Muscle of leg (tissue), 11 donors: Measurements from ENCODE around the gene ARHGEF37. TPM values are rescaled to one million over a fixed set of nuclear protein-coding genes. Genes with fewer than 3 reads are reported as not detected.

Experiments used
- DNase-seq: peaks from one replicate; pipeline ENCODE4 v3.0.0; 2013
- H3K27ac ChIP-seq: one replicate; pipeline ENCODE4 v1.5.1; 2013; ENCODE audit warnings: mild to moderate bottlenecking, low read length, control low read depth
- H3K27me3 ChIP-seq: one replicate; pipeline ENCODE4 v1.6.1; 2013; ENCODE audit warnings: low read length; ENCODE audit not compliant: control insufficient read depth, insufficient read depth
- H3K36me3 ChIP-seq: one replicate; pipeline ENCODE4 v1.6.1; 2013; ENCODE audit warnings: low read length; ENCODE audit not compliant: control insufficient read depth, insufficient read depth
- H3K4me1 ChIP-seq: one replicate; pipeline ENCODE4 v1.6.1; 2013; ENCODE audit warnings: low read length; ENCODE audit not compliant: control insufficient read depth, insufficient read depth
- H3K4me3 ChIP-seq: one replicate; pipeline ENCODE4 v1.5.1; 2013; ENCODE audit warnings: low read length, control low read depth
- H3K9me3 ChIP-seq: replicated peaks from 2 replicates; pipeline ENCODE4 v1.6.1; 2013; ENCODE audit warnings: low read depth, low read length; ENCODE audit not compliant: control insufficient read depth
- WGBS: methylation state at CpG from one replicate; pipeline ENCODE4 v1.1.5; 2013; ENCODE audit warnings: missing lambda C conversion rate; ENCODE audit not compliant: insufficient coverage; 5-methylcytosine and 5-hydroxymethylcytosine counted together
- polyA plus RNA-seq, 8 donors: library from polyadenylated mRNA; unstranded; fragments of 120-200 nt; gene quantifications; one replicate each; pipeline versions ENCODE4 v1.2.1 to v1.2.3, GENCODE V29; 2013; ENCODE audit warnings: inconsistent platforms in 1 of 8, low replicate concordance in 1 of 8; ENCODE audit not compliant: insufficient read length in 8 of 8, insufficient read depth in 1 of 8
- total RNA-seq: library from RNA; stranded (reverse); fragments of 120-200 nt; gene quantifications from one replicate; pipeline ENCODE4 v1.2.4, GENCODE V29; 2013

ARHGEF37 gene
- total and polyA plus RNA-seq, 9 donors, result 2.8 to 4.2 (median 3.7) TPM

- peaks cover 6% of the 10 kb centered on the region for H3K4me1 ChIP-seq
- WGBS, result 55% methylated on average over 8 of the region's 9 CpGs
Observed at GRCh38 chr5:149682532-149683075, 101.3 kb downstream of the ARHGEF37 start.

GRCh38 chr5:149683964-149684363 is 102.7 kb downstream of the ARHGEF37 start:
- no peak for DNase-seq
- Histone ChIP-seq H3K27me3 (peaks cover 7% of the 10 kb centered on the region), H3K9me3 (no peaks in the 10 kb centered on the region), H3K4me3 (no peak overlapping the region), H3K4me1 (peaks cover 6% of the 10 kb centered on the region), H3K27ac (no peak overlapping the region), H3K36me3 (no peaks in the 10 kb centered on the region)
- 94% methylated on average over 3 of the region's 6 CpGs for WGBS

More at GRCh38 chr5:149682532-149683075, 101.3 kb downstream of the ARHGEF37 start:
- Histone ChIP-seq H3K27me3 (peaks cover 7% of the 10 kb centered on the region), H3K36me3 (no peaks in the 10 kb centered on the region), H3K4me3 (no peak overlapping the region), H3K9me3 (no peaks in the 10 kb centered on the region), H3K27ac (no peak overlapping the region)
- DNase-seq, result no peak

GRCh38 chr5:149684371-149684770 is 103.1 kb downstream of the ARHGEF37 start:
- no CpG with 5 or more reads among the region's 4 CpGs for WGBS
- H3K36me3 ChIP-seq, result no peaks in the 10 kb centered on the region
- H3K4me3 ChIP-seq, result no peak overlapping the region
- peaks cover 6% of the 10 kb centered on the region for H3K4me1 ChIP-seq
- H3K27ac ChIP-seq, result no peak overlapping the region
- no peak for DNase-seq
- H3K9me3 ChIP-seq, result no peaks in the 10 kb centered on the region
- H3K27me3 ChIP-seq, result peaks cover 7% of the 10 kb centered on the region

Other genes with a start within 250 kb of the ARHGEF37 start
- 14.1 TPM for gene GRPEL2, start 236.0 kb upstream of the ARHGEF37 start, total RNA-seq
- 10 to 100 TPM; 11.0 to 22.6 (median 14.0) TPM for gene GRPEL2, start 236.0 kb upstream of the ARHGEF37 start, polyA plus RNA-seq
- gene PCYOX1L, start 223.5 kb upstream of the ARHGEF37 start, total RNA-seq, result 6.3 TPM
- 10 to 100 TPM in 4 of 8 donors, 1 to 10 TPM in 4; 7.6 to 11.6 (median 9.8) TPM for gene PCYOX1L, start 223.5 kb upstream of the ARHGEF37 start, polyA plus RNA-seq
- gene IL17B, start 202.2 kb upstream of the ARHGEF37 start, total RNA-seq, result 423 TPM
- gene IL17B, start 202.2 kb upstream of the ARHGEF37 start, polyA plus RNA-seq, result 100 to 1,000 TPM; 151 to 377 (median 284) TPM
- 150 TPM for gene CSNK1A1, start 30.1 kb upstream of the ARHGEF37 start, total RNA-seq
- gene CSNK1A1, start 30.1 kb upstream of the ARHGEF37 start, polyA plus RNA-seq, result 100 to 1,000 TPM in 7 of 8 donors, 10 to 100 TPM in 1; 99.3 to 149 (median 132) TPM
- gene PPARGC1B, start 148.8 kb downstream of the ARHGEF37 start, total RNA-seq, result 4.3 TPM
- 1 to 10 TPM; 3.0 to 7.7 (median 5.5) TPM for gene PPARGC1B, start 148.8 kb downstream of the ARHGEF37 start, polyA plus RNA-seq